HEK293 (cell line): ENCODE data around the gene CRYBG1.

Experiments
- ATF2 ChIP-seq: fragments of 450-650 bp; formaldehyde crosslinking; IDR thresholded peaks from 2 replicates; pipeline ENCODE4 v1.5.1; 2016; ENCODE audit warnings: missing biosample characterization, missing genetic modification characterization, low read depth
- CTCF ChIP-seq: fragments of 450-650 bp; formaldehyde crosslinking; IDR thresholded peaks from 2 replicates; pipeline ENCODE4 v1.5.1; 2016; ENCODE audit warnings: missing biosample characterization, missing genetic modification characterization
- SALL2 ChIP-seq: fragments of 450-650 bp; formaldehyde crosslinking; IDR thresholded peaks from 2 replicates; pipeline ENCODE4 v1.5.0; 2017; ENCODE audit warnings: missing biosample characterization, mild to moderate bottlenecking, missing genetic modification characterization, borderline replicate concordance
- ZNF274 ChIP-seq, 2 experiments: fragments of 200-500 bp in 1 of 2; fragments of 450-650 bp in 1 of 2; sonication (Bioruptor generic) in 1 of 2; formaldehyde crosslinking in 1 of 2; IDR thresholded peaks; 2 replicates each; pipeline versions ENCODE4 v1.5.1 to v1.6.1; 2014 to 2016; ENCODE audit warnings: borderline replicate concordance in 1 of 2, inconsistent platforms in 1 of 2, low read length in 1 of 2, missing biosample characterization in 1 of 2, missing genetic modification characterization in 1 of 2
- ZNF350 ChIP-seq: fragments of 450-650 bp; formaldehyde crosslinking; IDR thresholded peaks from 2 replicates; pipeline ENCODE4 v1.5.0; 2017; ENCODE audit warnings: missing biosample characterization, mild to moderate bottlenecking, missing genetic modification characterization
- TF ChIP-seq, protein P1 (sequence below): fragments of 450-650 bp; formaldehyde crosslinking; IDR thresholded peaks from 2 replicates; pipeline ENCODE4 v1.5.1; 2016; ENCODE audit warnings: missing biosample characterization, missing genetic modification characterization, low read depth

DNA sequence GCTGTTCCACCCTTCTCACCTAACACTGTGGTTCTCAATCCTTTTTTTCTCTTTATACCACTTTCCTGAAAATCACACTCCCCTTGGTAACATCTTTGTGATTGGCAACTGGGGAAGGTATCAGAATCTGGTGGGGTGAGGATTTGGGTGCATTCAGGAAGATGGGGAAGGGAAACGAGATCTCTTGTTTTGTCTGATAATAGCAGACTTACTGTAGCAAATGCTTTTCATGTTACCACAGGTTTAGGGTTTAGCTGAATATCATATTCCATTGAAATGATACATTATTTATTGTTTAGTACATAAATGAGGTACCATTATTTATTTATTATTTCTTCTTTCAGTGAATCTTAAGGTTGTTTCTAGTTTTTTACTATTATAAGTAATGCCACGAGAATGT lies 168.0 kb downstream of the CRYBG1 start:
- TF ChIP-seq CTCF (tag by site-specific recombination) (no peak), SALL2 (tag by site-specific recombination) (no peak), ZNF274 (IDR thresholded peaks at IDR 0.05; ENCODE audit: low read length) (no peak), ZNF274 (tag by site-specific recombination; IDR thresholded peaks at IDR 0.05; ENCODE audit: borderline replicate concordance) (no peak), ZNF350 (tag by site-specific recombination) (no peak), ATF2 (tag by site-specific recombination) (no peak)
- TF ChIP-seq, protein P1, sequence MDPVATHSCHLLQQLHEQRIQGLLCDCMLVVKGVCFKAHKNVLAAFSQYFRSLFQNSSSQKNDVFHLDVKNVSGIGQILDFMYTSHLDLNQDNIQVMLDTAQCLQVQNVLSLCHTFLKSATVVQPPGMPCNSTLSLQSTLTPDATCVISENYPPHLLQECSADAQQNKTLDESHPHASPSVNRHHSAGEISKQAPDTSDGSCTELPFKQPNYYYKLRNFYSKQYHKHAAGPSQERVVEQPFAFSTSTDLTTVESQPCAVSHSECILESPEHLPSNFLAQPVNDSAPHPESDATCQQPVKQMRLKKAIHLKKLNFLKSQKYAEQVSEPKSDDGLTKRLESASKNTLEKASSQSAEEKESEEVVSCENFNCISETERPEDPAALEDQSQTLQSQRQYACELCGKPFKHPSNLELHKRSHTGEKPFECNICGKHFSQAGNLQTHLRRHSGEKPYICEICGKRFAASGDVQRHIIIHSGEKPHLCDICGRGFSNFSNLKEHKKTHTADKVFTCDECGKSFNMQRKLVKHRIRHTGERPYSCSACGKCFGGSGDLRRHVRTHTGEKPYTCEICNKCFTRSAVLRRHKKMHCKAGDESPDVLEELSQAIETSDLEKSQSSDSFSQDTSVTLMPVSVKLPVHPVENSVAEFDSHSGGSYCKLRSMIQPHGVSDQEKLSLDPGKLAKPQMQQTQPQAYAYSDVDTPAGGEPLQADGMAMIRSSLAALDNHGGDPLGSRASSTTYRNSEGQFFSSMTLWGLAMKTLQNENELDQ: no peak
